H1 (cell line): Measurements from ENCODE around the gene COA3. TPM values are rescaled to one million over a fixed set of nuclear protein-coding genes. Genes with fewer than 3 reads are reported as not detected.

Source experiments
- CTCF ChIA-PET: fragments of 300-600 bp; sonication (Branson Sonifier 250); formaldehyde crosslinking; loops from one replicate; lab custom pipeline; 2021; ENCODE audit not compliant: partially characterized antibody; lab: Charles Lee
- POLR2A ChIA-PET: fragments of 300-600 bp; sonication (Branson Sonifier 250); formaldehyde crosslinking; loops from one replicate; lab custom pipeline; 2021; ENCODE audit warnings: inconsistent platforms; ENCODE audit not compliant: partially characterized antibody; lab: Charles Lee
- DNase-seq, 2 experiments: peaks; one replicate each; pipeline versions ENCODE4 v3.0.0 to v3.0.0-alpha.2; 2010 to 2022; ENCODE audit warnings: low spot score in 2 of 2, low read depth in 1 of 2, mixed read lengths in 1 of 2
- FAIRE-seq: peaks from 2 replicates; lab custom pipeline; 2011; peaks lifted over from hg19 to GRCh38; lab: Jason Lieb, UNC
- H2AFZ ChIP-seq: 2 replicates; pipeline ENCODE4 v1.8.1; 2012; ENCODE audit warnings: low read length, inconsistent platforms
- H2AK5ac ChIP-seq: 2 replicates; pipeline ENCODE4 v1.6.1; 2013; ENCODE audit warnings: low read depth, low read length
- H2BK120ac ChIP-seq: replicated peaks from 2 replicates; pipeline ENCODE3; 2013; ENCODE audit warnings: low read depth, low read length, inconsistent platforms
- H2BK12ac ChIP-seq: 2 replicates; pipeline ENCODE4 v1.6.1; 2013; ENCODE audit warnings: low read depth, low read length
- H2BK15ac ChIP-seq: 2 replicates; pipeline ENCODE4 v1.6.1; 2013; ENCODE audit warnings: low read length
- H2BK20ac ChIP-seq: 2 replicates; pipeline ENCODE4 v1.6.1; 2013; ENCODE audit warnings: low read length
- H2BK5ac ChIP-seq: 2 replicates; pipeline ENCODE4 v1.6.1; 2013; ENCODE audit warnings: low read depth, low read length
- H3K14ac ChIP-seq: 2 replicates; pipeline ENCODE4 v1.6.1; 2013; ENCODE audit warnings: inconsistent platforms; ENCODE audit not compliant: insufficient read length
- H3K18ac ChIP-seq: 2 replicates; pipeline ENCODE4 v1.6.1; 2013; ENCODE audit warnings: low read length; ENCODE audit errors: extremely low read depth
- H3K23ac ChIP-seq: 2 replicates; pipeline ENCODE4 v1.6.1; 2013; ENCODE audit warnings: inconsistent platforms; ENCODE audit not compliant: insufficient read length
- H3K23me2 ChIP-seq: 2 replicates; pipeline ENCODE4 v1.6.1; 2013; ENCODE audit warnings: low read depth, low read length
- H3K27ac ChIP-seq: 2 replicates; pipeline ENCODE4 v1.6.1; 2011; ENCODE audit warnings: low read depth, low read length, inconsistent platforms
- H3K27me3 ChIP-seq, 4 experiments: replicated peaks in 1 of 4; 1 replicate in 1 of 4; 2 replicates in 3 of 4; pipeline versions ENCODE4 v1.6.1 to v1.8.1; 2011 to 2013; ENCODE audit warnings: low read length in 3 of 4, mild to moderate bottlenecking in 3 of 4, inconsistent platforms in 2 of 4, mixed read lengths in 2 of 4, moderate library complexity in 1 of 4; ENCODE audit not compliant: control insufficient read depth in 3 of 4, insufficient read depth in 3 of 4; ENCODE audit errors: extremely low read depth in 1 of 4
- H3K36me3 ChIP-seq, 4 experiments: 2 replicates each; pipeline versions ENCODE4 v1.6.1 to v1.8.1; 2011 to 2013; ENCODE audit warnings: mild to moderate bottlenecking in 4 of 4, low read length in 3 of 4, moderate library complexity in 2 of 4, control low read depth in 1 of 4, inconsistent platforms in 1 of 4; ENCODE audit not compliant: insufficient read depth in 4 of 4, control insufficient read depth in 2 of 4
- H3K4ac ChIP-seq: replicated peaks from 2 replicates; pipeline ENCODE3; 2013; ENCODE audit warnings: low read length, low read depth, mixed read lengths, inconsistent platforms; ENCODE audit not compliant: insufficient read length
- H3K4me1 ChIP-seq, 4 experiments: replicated peaks in 1 of 4; 1 replicate in 1 of 4; 2 replicates in 3 of 4; pipeline versions ENCODE4 v1.6.1 to v1.8.1; 2011 to 2013; ENCODE audit warnings: low read length in 3 of 4, inconsistent platforms in 2 of 4, mixed read lengths in 1 of 4; ENCODE audit not compliant: insufficient read depth in 4 of 4, control insufficient read depth in 3 of 4
- H3K4me2 ChIP-seq, 2 experiments: 2 replicates each; pipeline versions ENCODE4 v1.6.1 to v1.8.1; 2011 to 2013; ENCODE audit warnings: low read depth in 2 of 2, low read length in 2 of 2, control low read depth in 1 of 2, inconsistent platforms in 1 of 2, mild to moderate bottlenecking in 1 of 2; ENCODE audit not compliant: insufficient read depth in 1 of 2
- H3K4me3 ChIP-seq, 4 experiments: fragments of 200-600, 300-600 bp in 1 of 4; sonication (generic), shearing (Covaris generic), sonication (Bioruptor Twin) in 1 of 4; 2 replicates each; pipeline versions ENCODE4 v1.5.1 to v1.8.1; 2011 to 2016; ENCODE audit warnings: low read length in 4 of 4, low read depth in 3 of 4, control low read depth in 2 of 4, inconsistent platforms in 2 of 4, mild to moderate bottlenecking in 2 of 4, mixed read lengths in 1 of 4, moderate library complexity in 1 of 4; ENCODE audit not compliant: insufficient read depth in 2 of 4; ENCODE audit errors: extremely low read depth in 1 of 4
- H3K56ac ChIP-seq: replicated peaks from 2 replicates; pipeline ENCODE3; 2013; ENCODE audit warnings: low read depth, mild to moderate bottlenecking, mixed read lengths, low read length, inconsistent platforms; ENCODE audit not compliant: insufficient read length
- H3K79me1 ChIP-seq: 2 replicates; pipeline ENCODE4 v1.6.1; 2013; ENCODE audit warnings: low read depth, low read length, control low read depth
- H3K79me2 ChIP-seq, 2 experiments: 2 replicates each; pipeline versions ENCODE4 v1.6.1 to v1.8.1; 2012 to 2013; ENCODE audit warnings: low read length in 2 of 2, mild to moderate bottlenecking in 2 of 2, inconsistent platforms in 1 of 2; ENCODE audit not compliant: insufficient read depth in 2 of 2, control insufficient read depth in 1 of 2
- H3K9ac ChIP-seq, 4 experiments: replicated peaks in 1 of 4; 1 replicate in 1 of 4; 2 replicates in 3 of 4; pipeline versions ENCODE4 v1.6.1 to v1.8.1; 2011 to 2013; ENCODE audit warnings: low read depth in 3 of 4, low read length in 3 of 4, control low read depth in 2 of 4, mild to moderate bottlenecking in 2 of 4, moderate library complexity in 2 of 4, inconsistent platforms in 1 of 4; ENCODE audit errors: extremely low read depth in 1 of 4
- H3K9me3 ChIP-seq, 2 experiments: 2 replicates each; pipeline versions ENCODE4 v1.6.1 to v1.8.1; 2012 to 2013; ENCODE audit warnings: mild to moderate bottlenecking in 2 of 2, moderate library complexity in 2 of 2, control low read depth in 1 of 2, inconsistent platforms in 1 of 2, low read depth in 1 of 2, low read length in 1 of 2, mixed read lengths in 1 of 2; ENCODE audit not compliant: insufficient read depth in 2 of 2
- H4K20me1 ChIP-seq, 2 experiments: replicated peaks in 1 of 2; 2 replicates each; pipeline versions ENCODE3 to v1.8.1; 2011 to 2013; ENCODE audit warnings: inconsistent platforms in 2 of 2, low read length in 2 of 2, mild to moderate bottlenecking in 1 of 2; ENCODE audit not compliant: insufficient read depth in 2 of 2, control insufficient read depth in 1 of 2
- H4K5ac ChIP-seq: 2 replicates; pipeline ENCODE4 v1.6.1; 2013; ENCODE audit warnings: low read length, low read depth, mixed read lengths, inconsistent platforms; ENCODE audit not compliant: insufficient read length
- H4K8ac ChIP-seq: 2 replicates; pipeline ENCODE4 v1.8.0; 2013; ENCODE audit warnings: mild to moderate bottlenecking, moderate library complexity, low read length, inconsistent platforms; ENCODE audit not compliant: insufficient read depth; ENCODE audit errors: extremely low read depth
- H4K91ac ChIP-seq: replicated peaks from 2 replicates; pipeline ENCODE3; 2013; ENCODE audit warnings: low read length, mixed read lengths, inconsistent platforms; ENCODE audit not compliant: insufficient read length
- ASH2L ChIP-seq: fragments of 200-600, 300-600 bp; sonication (generic); IDR thresholded peaks from one replicate; pipeline ENCODE4 v1.7.1; 2017; ENCODE audit warnings: low read length
- BACH1 ChIP-seq: IDR thresholded peaks from 2 replicates; pipeline ENCODE4 v1.6.1; 2012; ENCODE audit warnings: low read length, improper control_type of control experiment
- CHD2 ChIP-seq: IDR thresholded peaks from 2 replicates; pipeline ENCODE4 v1.6.1; 2012; ENCODE audit warnings: low read length, improper control_type of control experiment
- PHF8 ChIP-seq: fragments of 200-600 bp; sonication (generic); conservative IDR thresholded peaks from 2 replicates; pipeline ENCODE4 v1.7.1; 2012; ENCODE audit warnings: low read depth, mild to moderate bottlenecking, inconsistent platforms, low read length, moderate library complexity
- RAD21 ChIP-seq, 2 experiments: IDR thresholded peaks in 1 of 2; conservative IDR thresholded peaks in 1 of 2; 2 replicates each; pipeline ENCODE4 v1.6.1; 2011; ENCODE audit warnings: low read depth in 2 of 2, low read length in 2 of 2, improper control_type of control experiment in 1 of 2, inconsistent platforms in 1 of 2, mild to moderate bottlenecking in 1 of 2, moderate library complexity in 1 of 2
- RBBP5 ChIP-seq: IDR thresholded peaks from 2 replicates; pipeline ENCODE4 v1.7.1; 2012; ENCODE audit warnings: low read depth, mild to moderate bottlenecking, inconsistent platforms, low read length, moderate library complexity, borderline replicate concordance
- RFX5 ChIP-seq: IDR thresholded peaks from 2 replicates; pipeline ENCODE4 v1.6.1; 2011; ENCODE audit warnings: low read depth, low read length, improper control_type of control experiment, borderline replicate concordance
- RXRA ChIP-seq: IDR thresholded peaks from 2 replicates; pipeline ENCODE4 v1.6.1; 2011; ENCODE audit warnings: low read depth, mild to moderate bottlenecking, low read length, moderate library complexity; ENCODE audit not compliant: insufficient read depth
- SP1 ChIP-seq: IDR thresholded peaks from 2 replicates; pipeline ENCODE4 v1.6.1; 2011; ENCODE audit warnings: low read depth, low read length
- SP2 ChIP-seq: IDR thresholded peaks from 2 replicates; pipeline ENCODE4 v1.6.1; 2012; ENCODE audit warnings: mild to moderate bottlenecking, low read length, inconsistent platforms
- SUZ12 ChIP-seq: fragments of 200-600 bp; sonication (generic); IDR thresholded peaks from 2 replicates; pipeline ENCODE4 v1.6.1; 2012; ENCODE audit warnings: mild to moderate bottlenecking, inconsistent platforms, low read length, moderate library complexity, mixed read lengths
- WGBS, 2 experiments: shearing (Covaris generic) in 1 of 2; methylation state at CpG; one replicate each; pipeline versions ENCODE4 v1.1.6 to v1.1.7; 2013 to 2015; ENCODE audit warnings: low lambda C conversion rate in 2 of 2, mixed read lengths in 2 of 2, inconsistent platforms in 1 of 2, low coverage in 1 of 2, missing lambda C conversion rate in 1 of 2; ENCODE audit not compliant: insufficient replicate concordance in 2 of 2, insufficient coverage in 1 of 2, insufficient read length in 1 of 2; ENCODE audit errors: extremely low coverage in 1 of 2, missing lambda C conversion rate in 1 of 2; 5-methylcytosine and 5-hydroxymethylcytosine counted together
- polyA plus RNA-seq, 7 experiments: library from polyadenylated mRNA; depleted of rRNA in 3 of 7; stranded (reverse) in 5 of 7; unstranded in 2 of 7; fragments of >200 nt in 5 of 7; fragments of 200-250 nt in 2 of 7; gene quantifications; 1 replicate in 5 of 7; 2 replicates in 1 of 7; 4 replicates in 1 of 7; pipeline versions ENCODE4 v1.2.1 to v1.2.3, GENCODE V29; 2011 to 2013; ENCODE audit warnings: missing spikeins in 2 of 7, mixed read lengths in 2 of 7
- total RNA-seq: library from RNA; stranded (reverse); fragmentation: NEBNext Ultra II Directional; extraction: Animal tissue kit (Norgen Biotek cat#: 25700); gene quantifications from 2 replicates; pipeline ENCODE4 v1.2.1, GENCODE V29; 2021
- TF ChIP-seq, protein P1 (sequence below), 3 experiments: IDR thresholded peaks; 1 replicate in 2 of 3; 2 replicates in 1 of 3; pipeline versions ENCODE4 v1.5.1 to v1.6.1; 2011; ENCODE audit warnings: low read length in 3 of 3, mild to moderate bottlenecking in 3 of 3, inconsistent platforms in 2 of 3, low read depth in 1 of 3, moderate library complexity in 1 of 3; ENCODE audit not compliant: insufficient read depth in 1 of 3; ENCODE audit errors: control extremely low read depth in 1 of 3

COA3 gene
- total and polyA plus RNA-seq, 2 of the 8 experiments (the other 6 are each of a cell fraction or from before 2014, with no cell fraction given) = 68.4 to 143 TPM

DNA sequence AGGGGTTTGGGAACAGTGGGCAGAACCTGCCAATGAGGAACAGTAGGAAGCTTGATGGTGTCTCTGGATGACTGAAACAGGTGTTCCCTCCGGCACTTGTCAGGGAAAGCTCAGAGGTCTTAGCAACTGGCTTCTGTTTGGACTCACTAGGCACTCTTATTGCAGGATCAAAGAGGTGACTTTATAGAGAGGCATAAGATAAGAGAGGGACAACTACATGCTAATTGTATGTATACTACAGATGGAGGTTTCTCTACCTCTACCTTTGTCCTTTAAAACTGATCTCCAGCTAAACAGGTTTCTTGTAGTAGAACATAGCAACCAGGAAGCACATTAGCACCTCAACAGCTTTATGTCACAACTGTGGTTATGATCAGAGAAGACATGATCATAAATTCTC lies 7.7 kb upstream of the COA3 start:
- Histone ChIP-seq H3K23ac (no peak overlapping the region), H4K8ac (no peak overlapping the region), H3K4me3 (no peak overlapping the region), H3K4ac (no peak overlapping the region), H4K91ac (no peak overlapping the region), H3K23me2 (no peaks in the 10 kb centered on the region), H3K9me3 (no peaks in the 10 kb centered on the region), H3K27ac (no peak overlapping the region), H3K56ac (no peak overlapping the region), H2BK120ac (no peak overlapping the region), H3K18ac (no peak overlapping the region), H4K5ac (no peak overlapping the region), H4K20me1 (no peaks in the 10 kb centered on the region), H2BK12ac (no peak overlapping the region), H3K36me3 (peaks cover 0 to 9% (median 4%) of the 10 kb centered on the region in 4 experiments; a peak in 5 of 8 replicates), H3K27me3 (peaks cover 0 to 5% (median 3%) of the 10 kb centered on the region in 4 experiments; a peak in 2 of 7 replicates), H2AK5ac (no peak overlapping the region), H2BK20ac (no peak overlapping the region), H2AFZ (no peak overlapping the region), H3K9ac (no peak overlapping the region), H3K4me2 (no peak overlapping the region), H3K79me1 (no peaks in the 10 kb centered on the region), H3K79me2 (no peaks in the 10 kb centered on the region), H2BK15ac (no peak overlapping the region), H2BK5ac (no peak overlapping the region), H3K4me1 (no peaks in the 10 kb centered on the region), H3K14ac (no peak overlapping the region)
- POLR2A ChIA-PET = interaction anchor here (0.6 to 1.7 kb wide), 6 partner anchors 9 to 106 kb away, joined by 3 to 5 read pairs (median 4); partner anchors contain the start of gene WNK4
- CTCF ChIA-PET = interaction anchor here (0.6 to 2.8 kb wide), 6 partner anchors 15 to 59 kb away, joined by 3 to 11 read pairs (median 3); partner anchors contain the start of genes AOC2 and BECN1
- FAIRE-seq (no peak), DNase-seq (no peak)
- no peak for TF ChIP-seq SP1
- TF ChIP-seq PHF8 = no peak
- no peak for TF ChIP-seq SUZ12
- TF ChIP-seq BACH1 = no peak
- no peak for TF ChIP-seq RAD21 (IDR thresholded peaks at IDR 0.05 in 1 of 2, conservative IDR thresholded peaks at IDR 0.05 in 1 of 2; ENCODE audit: low read depth in 2 of 2, low read length in 2 of 2)
- TF ChIP-seq RBBP5 = no peak
- TF ChIP-seq, protein P1, sequence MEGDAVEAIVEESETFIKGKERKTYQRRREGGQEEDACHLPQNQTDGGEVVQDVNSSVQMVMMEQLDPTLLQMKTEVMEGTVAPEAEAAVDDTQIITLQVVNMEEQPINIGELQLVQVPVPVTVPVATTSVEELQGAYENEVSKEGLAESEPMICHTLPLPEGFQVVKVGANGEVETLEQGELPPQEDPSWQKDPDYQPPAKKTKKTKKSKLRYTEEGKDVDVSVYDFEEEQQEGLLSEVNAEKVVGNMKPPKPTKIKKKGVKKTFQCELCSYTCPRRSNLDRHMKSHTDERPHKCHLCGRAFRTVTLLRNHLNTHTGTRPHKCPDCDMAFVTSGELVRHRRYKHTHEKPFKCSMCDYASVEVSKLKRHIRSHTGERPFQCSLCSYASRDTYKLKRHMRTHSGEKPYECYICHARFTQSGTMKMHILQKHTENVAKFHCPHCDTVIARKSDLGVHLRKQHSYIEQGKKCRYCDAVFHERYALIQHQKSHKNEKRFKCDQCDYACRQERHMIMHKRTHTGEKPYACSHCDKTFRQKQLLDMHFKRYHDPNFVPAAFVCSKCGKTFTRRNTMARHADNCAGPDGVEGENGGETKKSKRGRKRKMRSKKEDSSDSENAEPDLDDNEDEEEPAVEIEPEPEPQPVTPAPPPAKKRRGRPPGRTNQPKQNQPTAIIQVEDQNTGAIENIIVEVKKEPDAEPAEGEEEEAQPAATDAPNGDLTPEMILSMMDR (IDR thresholded peaks at IDR 0.05; ENCODE audit: control extremely low read depth in 1 of 3, insufficient read depth in 1 of 3, low read depth in 1 of 3, low read length in 3 of 3) = no peak
- no peak for TF ChIP-seq CHD2
- TF ChIP-seq SP2 = no peak
- no peak for TF ChIP-seq RXRA
- no peak for TF ChIP-seq RFX5
- no peak for TF ChIP-seq ASH2L
- WGBS, 2 experiments = 89% methylated on average over 1 of the region's 1 CpG; no CpG with 5 or more reads in 1 of the 2 experiments
